Transverse colon (tissue), 4 donors: Measurements from ENCODE around the gene PHKA2.

Source experiments
- CTCF ChIP-seq, 5 experiments: fragments of 200-600 bp in 3 of 5; fragments of 450-650 bp in 2 of 5; sonication (generic) in 3 of 5; IDR thresholded peaks; 1 replicate in 2 of 5; 2 replicates in 3 of 5; pipeline ENCODE4 v1.5.1; 2016 to 2017; ENCODE audit warnings: antibody characterized with exemption in 5 of 5, inconsistent platforms in 3 of 5, mild to moderate bottlenecking in 2 of 5, moderate library complexity in 1 of 5
- POLR2AphosphoS5 ChIP-seq, 3 donors: sonication (generic); formaldehyde crosslinking; IDR thresholded peaks; one replicate each; pipeline ENCODE4 v1.6.1; 2016; ENCODE audit warnings: antibody characterized with exemption in 3 of 3

GRCh38 chrX:18892899-18893298, 91.0 kb downstream of the PHKA2 start:
- TF ChIP-seq CTCF (IDR thresholded peaks at IDR 0.05), result no peak
- TF ChIP-seq POLR2AphosphoS5 (IDR thresholded peaks at IDR 0.05), result no peak
